K562 (cell line): ENCODE measurements around the gene ITPR2. TPM values are rescaled to one million over a fixed set of nuclear protein-coding genes. Genes with fewer than 3 reads are reported as not detected.

Experiments
- ATAC-seq: fragments of 200-7000 bp; cut with Tn5 transposase; 3 replicates; pipeline ENCODE4 v1.9.1; 2020; ENCODE audit warnings: moderate library complexity
- BruUV-seq: library from RNA; stranded (reverse); fragments of 400-500 nt; replicated peaks from 2 replicates; lab custom pipeline; 2021; lab: Mats Ljungman, UMichigan
- CTCF ChIA-PET: fragments of 300-600 bp; formaldehyde crosslinking; extraction: SDS; loops from one replicate; lab custom pipeline; 2021; ENCODE audit warnings: low intra/inter-chr PET ratio; lab: Yijun Ruan, JAX
- POLR2A ChIA-PET: fragments of 300-600, 350-650 bp; sonication (Branson Sonifier 250); formaldehyde crosslinking; extraction: SDS; loops from one replicate; lab custom pipeline; 2021; ENCODE audit warnings: antibody characterized with exemption, inconsistent platforms; lab: Yijun Ruan, JAX
- DNase-seq, 4 experiments: peaks; one replicate each; pipeline versions ENCODE4 v3.0.0 to v3.0.0-alpha.2; 2011 to 2018; ENCODE audit warnings: low spot score in 3 of 4, mixed read lengths in 3 of 4; ENCODE audit errors: extremely low read depth in 1 of 4
- FAIRE-seq: peaks from 2 replicates; lab custom pipeline; 2011; peaks lifted over from hg19 to GRCh38; lab: Jason Lieb, UNC
- H2AFZ ChIP-seq: 2 replicates; pipeline ENCODE4 v1.6.0; 2011; ENCODE audit warnings: low read depth, low read length, control low read depth, inconsistent platforms
- H3K27ac ChIP-seq: fragments of 200-600 bp; 3 replicates; pipeline ENCODE4 v1.8.0; 2011; ENCODE audit warnings: low read depth, mild to moderate bottlenecking, control low read depth, inconsistent platforms, low read length, moderate library complexity, mixed read lengths; ENCODE audit errors: extremely low read depth
- H3K27me3 ChIP-seq, 2 experiments: fragments of 300-600 bp in 1 of 2; 2 replicates in 1 of 2; 3 replicates in 1 of 2; pipeline versions ENCODE4 v1.6.0 to v1.8.0; 2011; ENCODE audit warnings: inconsistent platforms in 2 of 2, low read length in 2 of 2, mild to moderate bottlenecking in 1 of 2, mixed read lengths in 1 of 2, moderate library complexity in 1 of 2; ENCODE audit not compliant: control insufficient read depth in 2 of 2, insufficient read depth in 2 of 2
- H3K36me3 ChIP-seq: fragments of 300-600 bp; 3 replicates; pipeline ENCODE4 v1.8.0; 2011; ENCODE audit warnings: mild to moderate bottlenecking, low read length, inconsistent platforms; ENCODE audit not compliant: control insufficient read depth, insufficient read depth
- H3K4me1 ChIP-seq, 2 experiments: fragments of 200-600 bp in 1 of 2; replicated peaks in 1 of 2; 2 replicates in 1 of 2; 3 replicates in 1 of 2; pipeline versions ENCODE4 v1.5.1 to v1.8.0; 2011; ENCODE audit warnings: inconsistent platforms in 2 of 2, low read length in 2 of 2, mild to moderate bottlenecking in 1 of 2, mixed read lengths in 1 of 2, moderate library complexity in 1 of 2; ENCODE audit not compliant: control insufficient read depth in 2 of 2, insufficient read depth in 2 of 2
- H3K4me2 ChIP-seq: 2 replicates; pipeline ENCODE4 v1.6.1; 2011; ENCODE audit warnings: low read length, control low read depth, inconsistent platforms, mixed read lengths; ENCODE audit not compliant: insufficient read depth
- H3K4me3 ChIP-seq: fragments of 200-600 bp; sonication (generic), shearing (Covaris generic); 2 replicates; pipeline ENCODE4 v1.5.1; 2016; ENCODE audit warnings: control low read depth, inconsistent platforms
- H3K79me2 ChIP-seq: fragments of 200-600 bp; 3 replicates; pipeline ENCODE4 v1.8.0; 2011; ENCODE audit warnings: low read length, inconsistent platforms; ENCODE audit not compliant: control insufficient read depth, insufficient read depth
- H3K9ac ChIP-seq, 2 experiments: 2 replicates each; pipeline versions ENCODE4 v1.6.0 to v1.6.1; 2011; ENCODE audit warnings: low read depth in 2 of 2, low read length in 2 of 2, control low read depth in 1 of 2, inconsistent platforms in 1 of 2, mild to moderate bottlenecking in 1 of 2, mixed read lengths in 1 of 2; ENCODE audit not compliant: insufficient read depth in 1 of 2
- H3K9me1 ChIP-seq: one replicate; pipeline ENCODE4 v1.6.0; 2011; ENCODE audit warnings: inconsistent platforms, mild to moderate bottlenecking, low read length, moderate library complexity; ENCODE audit not compliant: control insufficient read depth, insufficient read depth
- H3K9me3 ChIP-seq: replicated peaks from 2 replicates; pipeline ENCODE4 v1.5.1; 2011; ENCODE audit warnings: low read depth, low read length, inconsistent platforms; ENCODE audit not compliant: control insufficient read depth, insufficient read depth
- H4K20me1 ChIP-seq: replicated peaks from 2 replicates; pipeline ENCODE4 v1.6.1; 2011; ENCODE audit warnings: low read length, inconsistent platforms, mixed read lengths; ENCODE audit not compliant: control insufficient read depth, insufficient read depth
- ARID2 ChIP-seq: fragments of 450-650 bp; IDR thresholded peaks from 2 replicates; pipeline ENCODE4 v1.6.1; 2017; ENCODE audit warnings: antibody characterized with exemption, mild to moderate bottlenecking
- BCOR ChIP-seq: fragments of 450-650 bp; IDR thresholded peaks from 2 replicates; pipeline ENCODE4 v1.6.1; 2016
- CBX2 ChIP-seq: fragments of 200-600 bp; sonication (generic); IDR thresholded peaks from one replicate; pipeline ENCODE4 v1.6.1; 2012; ENCODE audit warnings: mild to moderate bottlenecking, low read length, inconsistent platforms; ENCODE audit not compliant: insufficient read depth, poor library complexity, severe bottlenecking
- CC2D1A ChIP-seq: fragments of 450-650 bp; IDR thresholded peaks from 2 replicates; pipeline ENCODE4 v1.6.1; 2017; ENCODE audit warnings: mild to moderate bottlenecking
- COPS2 ChIP-seq: fragments of 450-650 bp; conservative IDR thresholded peaks from 2 replicates; pipeline ENCODE4 v1.6.1; 2016; ENCODE audit warnings: mild to moderate bottlenecking, moderate library complexity
- CXXC5 ChIP-seq: fragments of 250-450 bp; sonication (Bioruptor Pico); IDR thresholded peaks from 2 replicates; pipeline ENCODE4 v1.8.0; 2022; ENCODE audit warnings: inconsistent platforms, mild to moderate bottlenecking, moderate library complexity
- EP400 ChIP-seq: fragments of 450-650 bp; IDR thresholded peaks from 2 replicates; pipeline ENCODE4 v1.6.1; 2017; ENCODE audit warnings: antibody characterized with exemption, mild to moderate bottlenecking, moderate library complexity
- FOS ChIP-seq: IDR thresholded peaks from 3 replicates; pipeline ENCODE4 v1.6.1; 2011; ENCODE audit not compliant: insufficient read length; ENCODE audit errors: extremely low read depth
- HNRNPLL ChIP-seq: fragments of 200-400 bp; formaldehyde crosslinking; IDR thresholded peaks from 2 replicates; pipeline ENCODE4 v1.6.1; 2017; ENCODE audit warnings: low read length, low read depth, mild to moderate bottlenecking; ENCODE audit not compliant: poor library complexity, severe bottlenecking
- JUND ChIP-seq, 2 experiments: IDR thresholded peaks; 2 replicates in 1 of 2; 3 replicates in 1 of 2; pipeline ENCODE4 v1.6.1; 2011; ENCODE audit warnings: borderline replicate concordance in 2 of 2, low read depth in 2 of 2, low read length in 2 of 2, improper control_type of control experiment in 1 of 2, missing biosample characterization in 1 of 2, missing genetic modification characterization in 1 of 2, missing genetic modification reagents in 1 of 2
- LEF1 ChIP-seq: fragments of 450-650 bp; IDR thresholded peaks from 2 replicates; pipeline ENCODE4 v1.6.1; 2016; ENCODE audit warnings: mild to moderate bottlenecking
- NCOA6 ChIP-seq: fragments of 450-650 bp; IDR thresholded peaks from 2 replicates; pipeline ENCODE4 v1.6.1; 2017; ENCODE audit warnings: mild to moderate bottlenecking
- NFXL1 ChIP-seq: fragments of 450-650 bp; formaldehyde crosslinking; IDR thresholded peaks from 2 replicates; pipeline ENCODE4 v1.4.0; 2021; ENCODE audit warnings: mild to moderate bottlenecking
- PCBP1 ChIP-seq: fragments of 200-400 bp; formaldehyde crosslinking; IDR thresholded peaks from 2 replicates; pipeline ENCODE4 v1.6.1; 2018; ENCODE audit warnings: mild to moderate bottlenecking, low read depth, low read length; ENCODE audit not compliant: poor library complexity, severe bottlenecking
- RBM25 ChIP-seq: fragments of 200-400 bp; formaldehyde crosslinking; IDR thresholded peaks from 2 replicates; pipeline ENCODE4 v1.6.1; 2018; ENCODE audit warnings: low read length, low read depth, moderate library complexity; ENCODE audit not compliant: severe bottlenecking
- RFX7 ChIP-seq: fragments of 250-450 bp; sonication (Bioruptor Pico); IDR thresholded peaks from 2 replicates; pipeline ENCODE4 v1.5.1; 2021; ENCODE audit warnings: mild to moderate bottlenecking
- SMARCE1 ChIP-seq: fragments of 450-650 bp; IDR thresholded peaks from 2 replicates; pipeline ENCODE4 v1.7.1; 2016; ENCODE audit warnings: mild to moderate bottlenecking
- ZNF184 ChIP-seq: sonication (generic); formaldehyde crosslinking; IDR thresholded peaks from 2 replicates; pipeline ENCODE4 v1.5.0; 2020; ENCODE audit warnings: missing genetic modification reagents
- WGBS: fragments of 100-300 bp; shearing (Covaris generic); methylation state at CpG from one replicate; pipeline ENCODE4 v1.1.6; 2016; ENCODE audit warnings: low coverage, mixed read lengths; ENCODE audit not compliant: insufficient coverage; ENCODE audit errors: missing lambda C conversion rate; 5-methylcytosine and 5-hydroxymethylcytosine counted together
- in situ Hi-C: fragments of 300-500 bp; cut with MboI; formaldehyde crosslinking; loops from 4 replicates; pipeline ENCODE4 v1.15.0; 2018; ENCODE audit warnings: inconsistent platforms, mixed read lengths
- intact Hi-C: fragments of 100-400 bp; cut with micrococcal nuclease; formaldehyde crosslinking; loops from 2 replicates; pipeline ENCODE4 v1.14.2; 2022
- polyA plus RNA-seq, 8 experiments: library from polyadenylated mRNA; depleted of rRNA in 4 of 8; stranded (reverse) in 5 of 8; unstranded in 3 of 8; fragments of >200 nt; fragmentation: Nextera tagmentation in 2 of 8; fragmentation: Illumina TruSeq in 1 of 8; extraction: Ambion mirVana in 2 of 8; extraction: Trizol in 1 of 8; gene quantifications; 2 replicates each; pipeline versions ENCODE4 v1.2.1 to v1.2.3, GENCODE V29; 2011 to 2014; ENCODE audit warnings: inconsistent platforms in 1 of 8, missing spikeins in 1 of 8
- total RNA-seq, 7 experiments: library from RNA; depleted of rRNA in 6 of 7; stranded (reverse); fragments of >200 nt in 6 of 7; fragmentation: Illumina TruSeq in 2 of 7; extraction: Trizol in 2 of 7; gene quantifications; 2 replicates each; pipeline versions ENCODE4 v1.2.1 to v1.2.3, GENCODE V29; 2011 to 2021; ENCODE audit warnings: low replicate concordance in 1 of 7
- TF ChIP-seq, protein P1 (sequence below): sonication (generic); formaldehyde crosslinking; IDR thresholded peaks from 2 replicates; pipeline ENCODE4 v1.5.0; 2020; ENCODE audit warnings: missing genetic modification reagents
- TF ChIP-seq, protein P2 (sequence below), 2 experiments: fragments of 250-450 bp in 1 of 2; fragments of 450-650 bp in 1 of 2; sonication (Bioruptor Pico) in 1 of 2; IDR thresholded peaks; 2 replicates each; pipeline versions ENCODE4 v1.6.1 to v1.8.0; 2016 to 2021; ENCODE audit warnings: mild to moderate bottlenecking in 2 of 2, moderate library complexity in 2 of 2, missing compliant biosample characterization in 1 of 2, missing genetic modification characterization in 1 of 2

Gene ITPR2
- total and polyA plus RNA-seq, 9 of the 15 experiments (the other 6 are each of a cell fraction or from before 2014, with no cell fraction given) = 0.21 to 3.3 (median 0.95) TPM

DNA sequence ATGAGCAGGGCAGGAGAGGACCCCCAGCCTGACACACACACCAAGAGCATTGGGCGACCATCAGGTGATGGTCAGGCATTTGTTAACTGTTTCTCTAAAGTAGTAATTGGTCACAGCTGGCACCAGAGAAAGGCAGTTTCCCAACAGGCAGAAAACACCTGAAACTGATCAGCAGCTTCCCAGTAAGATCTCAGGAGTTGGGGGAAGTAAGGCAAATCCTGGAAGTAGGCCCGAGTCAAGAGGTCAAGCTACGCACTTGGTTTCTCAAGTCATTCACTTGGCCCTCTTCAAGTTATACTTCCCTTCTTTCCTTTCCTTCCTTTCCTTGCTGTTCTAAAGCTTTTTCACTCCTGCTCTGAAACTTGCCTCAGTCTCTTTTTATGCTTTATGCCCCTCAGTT lies 501.9 kb downstream of the ITPR2 start:
- H3K4me1 ChIP-seq = no peaks in the 10 kb centered on the region; a peak in 2 of 5 replicates
- in situ Hi-C loops (no loop called here), intact Hi-C loops (no loop called here)
- H3K4me3 ChIP-seq = no peak overlapping the region
- 42% methylated on average over 3 of the region's 3 CpGs for WGBS
- H3K36me3 ChIP-seq = no peaks in the 10 kb centered on the region
- no peak overlapping the region for H3K9ac ChIP-seq
- H3K27ac ChIP-seq = no peak overlapping the region
- H3K9me3 ChIP-seq = no peaks in the 10 kb centered on the region
- no peak for TF ChIP-seq CC2D1A
- no peak for TF ChIP-seq ARID2
- TF ChIP-seq RFX7 (CRISPR knock-in tag) = no peak
- TF ChIP-seq FOS = no peak
- no peak for TF ChIP-seq EP400
- TF ChIP-seq NFXL1 (CRISPR knock-in tag) = no peak
- TF ChIP-seq LEF1 = no peak
- no peak for TF ChIP-seq COPS2
- TF ChIP-seq CXXC5 (CRISPR knock-in tag) = no peak
- TF ChIP-seq SMARCE1 = no peak
- no peak for TF ChIP-seq HNRNPLL
- no peak for TF ChIP-seq CBX2
- TF ChIP-seq NCOA6 = no peak
- TF ChIP-seq, protein P1, sequence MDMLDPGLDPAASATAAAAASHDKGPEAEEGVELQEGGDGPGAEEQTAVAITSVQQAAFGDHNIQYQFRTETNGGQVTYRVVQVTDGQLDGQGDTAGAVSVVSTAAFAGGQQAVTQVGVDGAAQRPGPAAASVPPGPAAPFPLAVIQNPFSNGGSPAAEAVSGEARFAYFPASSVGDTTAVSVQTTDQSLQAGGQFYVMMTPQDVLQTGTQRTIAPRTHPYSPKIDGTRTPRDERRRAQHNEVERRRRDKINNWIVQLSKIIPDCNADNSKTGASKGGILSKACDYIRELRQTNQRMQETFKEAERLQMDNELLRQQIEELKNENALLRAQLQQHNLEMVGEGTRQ = no peak
- no peak for TF ChIP-seq ZNF184 (CRISPR knock-in tag)
- TF ChIP-seq RBM25 = no peak
- TF ChIP-seq, protein P2, sequence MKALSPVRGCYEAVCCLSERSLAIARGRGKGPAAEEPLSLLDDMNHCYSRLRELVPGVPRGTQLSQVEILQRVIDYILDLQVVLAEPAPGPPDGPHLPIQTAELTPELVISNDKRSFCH (CRISPR knock-in tag; IDR thresholded peaks at IDR 0.05) = no peak
- TF ChIP-seq, protein P2 (tag; IDR thresholded peaks at IDR 0.05) = no peak
- TF ChIP-seq PCBP1 = no peak
- no peak for TF ChIP-seq BCOR
- TF ChIP-seq JUND (IDR thresholded peaks at IDR 0.05; ENCODE audit: borderline replicate concordance, low read depth, low read length) = no peak
- TF ChIP-seq JUND (tag; IDR thresholded peaks at IDR 0.05; ENCODE audit: borderline replicate concordance, low read depth, low read length) = no peak
- ATAC-seq = no peak
- no TSS peak for BruUV-seq
- H4K20me1 ChIP-seq = no peaks in the 10 kb centered on the region
- no peaks in the 10 kb centered on the region for H3K9me1 ChIP-seq
- ChIA-PET POLR2A (no interaction called here), CTCF (no interaction called here)
- no peaks in the 10 kb centered on the region; a peak in 1 of 5 replicates for H3K27me3 ChIP-seq
- no peak overlapping the region for H2AFZ ChIP-seq
- no peak for DNase-seq
- H3K4me2 ChIP-seq = no peak overlapping the region
- no peak for FAIRE-seq
- no peaks in the 10 kb centered on the region for H3K79me2 ChIP-seq
